Fibroblast of lung (primary cell): ENCODE data around the gene TWSG1. TPM values are rescaled to one million over a fixed set of nuclear protein-coding genes. Genes with fewer than 3 reads are reported as not detected.
A peak's percentile ranks its signal among the peaks of the same experiment; 100 is the strongest.
"Not testable (repeated sequence)": the region's sequence is repeated elsewhere in the genome, so short reads cannot be mapped to it uniquely, and the experiment has no call there.

Source experiments
- DNase-seq, 2 donors: peaks; one replicate each; pipeline versions ENCODE4 v3.0.0 to v3.0.0-alpha.2; 2010; ENCODE audit warnings: low read depth in 2 of 2
- H2AFZ ChIP-seq: 2 replicates; pipeline ENCODE4 v1.5.1; 2012; ENCODE audit warnings: low read length, control low read depth, inconsistent platforms
- H3K27ac ChIP-seq: 2 replicates; pipeline ENCODE4 v1.5.1; 2011; ENCODE audit warnings: low read length, control low read depth; ENCODE audit not compliant: insufficient read depth
- H3K27me3 ChIP-seq: 2 replicates; pipeline ENCODE4 v1.5.1; 2011; ENCODE audit warnings: mild to moderate bottlenecking, low read length; ENCODE audit not compliant: control insufficient read depth, insufficient read depth
- H3K36me3 ChIP-seq: 2 replicates; pipeline ENCODE4 v1.5.1; 2011; ENCODE audit warnings: low read length; ENCODE audit not compliant: control insufficient read depth, insufficient read depth
- H3K4me1 ChIP-seq: 2 replicates; pipeline ENCODE4 v1.5.1; 2011; ENCODE audit warnings: low read length; ENCODE audit not compliant: control insufficient read depth, insufficient read depth; ENCODE audit errors: extremely low read depth
- H3K4me2 ChIP-seq: 2 replicates; pipeline ENCODE4 v1.5.1; 2011; ENCODE audit warnings: low read length, control low read depth; ENCODE audit not compliant: insufficient read depth; ENCODE audit errors: extremely low read depth
- H3K4me3 ChIP-seq, 4 experiments: fragments of 200-600 bp in 1 of 4; sonication (generic) in 1 of 4; replicated peaks in 1 of 4; 2 replicates each; pipeline ENCODE4 v1.5.1; 2011 to 2016; ENCODE audit warnings: low read length in 4 of 4, low read depth in 3 of 4, mild to moderate bottlenecking in 3 of 4, control low read depth in 2 of 4, inconsistent platforms in 1 of 4, mixed read lengths in 1 of 4; ENCODE audit not compliant: insufficient read depth in 1 of 4; ENCODE audit errors: control extremely low read depth in 1 of 4
- H3K79me2 ChIP-seq: 2 replicates; pipeline ENCODE4 v1.5.1; 2012; ENCODE audit warnings: mild to moderate bottlenecking, low read length, inconsistent platforms; ENCODE audit not compliant: control insufficient read depth, insufficient read depth
- H3K9ac ChIP-seq: 2 replicates; pipeline ENCODE4 v1.5.1; 2011; ENCODE audit warnings: mild to moderate bottlenecking, low read length, control low read depth; ENCODE audit not compliant: insufficient read depth
- H3K9me3 ChIP-seq: 2 replicates; pipeline ENCODE4 v1.5.1; 2012; ENCODE audit warnings: low read depth, low read length; ENCODE audit not compliant: control insufficient read depth, insufficient read depth
- H4K20me1 ChIP-seq: 2 replicates; pipeline ENCODE4 v1.5.1; 2011; ENCODE audit warnings: low read length; ENCODE audit not compliant: control insufficient read depth, insufficient read depth; ENCODE audit errors: extremely low read depth
- CTCF ChIP-seq, 2 donors: IDR thresholded peaks in 1 of 2; conservative IDR thresholded peaks in 1 of 2; 1 replicate in 1 of 2; 2 replicates in 1 of 2; pipeline ENCODE4 v1.5.1; 2011 to 2012; ENCODE audit warnings: low read length in 2 of 2, control low read depth in 1 of 2, inconsistent platforms in 1 of 2, low read depth in 1 of 2, mild to moderate bottlenecking in 1 of 2
- EZH2 ChIP-seq: IDR thresholded peaks from 2 replicates; pipeline ENCODE4 v1.5.1; 2012; ENCODE audit warnings: low read length, control low read depth, mild to moderate bottlenecking; ENCODE audit errors: missing control alignments
- polyA plus RNA-seq, 2 donors: library from polyadenylated mRNA; depleted of rRNA in 1 of 2; stranded (reverse) in 1 of 2; unstranded in 1 of 2; fragments of >200 nt; gene quantifications; 2 replicates each; pipeline ENCODE4 v1.2.1, GENCODE V29; 2011 to 2012; ENCODE audit warnings: missing spikeins in 1 of 2
- total RNA-seq: library from RNA; depleted of rRNA; stranded (reverse); fragments of >200 nt; gene quantifications from 2 replicates; pipeline ENCODE4 v1.2.1, GENCODE V29; 2014

Gene TWSG1
- total and polyA plus RNA-seq, 2 donors (not counting 1 experiment from before 2014, with no cell fraction given) = 188 to 216 TPM

GRCh38 chr18:9431296-9431695 lies 96.7 kb downstream of the TWSG1 start:
- H3K36me3 ChIP-seq = no peaks in the 10 kb centered on the region
- H2AFZ ChIP-seq = no peak overlapping the region
- H3K27ac ChIP-seq = no peak overlapping the region
- no peak overlapping the region for H3K4me3 ChIP-seq
- H3K9me3 ChIP-seq = no peaks in the 10 kb centered on the region
- H3K4me1 ChIP-seq = peaks cover 3% of the 10 kb centered on the region
- no peak for DNase-seq
- H3K79me2 ChIP-seq = no peaks in the 10 kb centered on the region
- H3K27me3 ChIP-seq = no peaks in the 10 kb centered on the region
- no peak for TF ChIP-seq EZH2
- no peak for TF ChIP-seq CTCF (conservative IDR thresholded peaks at IDR 0.05 in 1 of 2, IDR thresholded peaks at IDR 0.05 in 1 of 2; ENCODE audit: low read depth in 1 of 2, low read length in 2 of 2)
- H3K4me2 ChIP-seq = no peak overlapping the region
- no peak overlapping the region for H3K9ac ChIP-seq
- H4K20me1 ChIP-seq = no peaks in the 10 kb centered on the region

- H4K20me1 ChIP-seq, H3K9me3 ChIP-seq, H3K9ac ChIP-seq, H3K4me3 ChIP-seq, H3K36me3 ChIP-seq, DNase-seq, H3K27ac ChIP-seq, H3K79me2 ChIP-seq, H3K4me1 ChIP-seq, H3K27me3 ChIP-seq: not testable (repeated sequence)
- peak overlapping the region; percentile 87 for H2AFZ ChIP-seq
- peak overlapping the region; percentile 32 for H3K4me2 ChIP-seq
Measured at GRCh38 chr18:9433122-9433521, 98.5 kb downstream of the TWSG1 start.

- Histone ChIP-seq H3K4me2 (peak overlapping the region; percentile 32), H2AFZ (peak overlapping the region; percentile 87), H3K9ac (no peak overlapping the region), H3K27me3 (no peaks in the 10 kb centered on the region), H3K9me3 (no peaks in the 10 kb centered on the region), H3K36me3 (no peaks in the 10 kb centered on the region), H3K27ac (no peak overlapping the region), H3K4me1 (peaks cover 3% of the 10 kb centered on the region), H3K79me2 (no peaks in the 10 kb centered on the region), H3K4me3 (peak overlapping the region in 1 of 4 experiments; percentile 12), H4K20me1 (no peaks in the 10 kb centered on the region)
- TF ChIP-seq EZH2 = no peak
- TF ChIP-seq CTCF (conservative IDR thresholded peaks at IDR 0.05 in 1 of 2, IDR thresholded peaks at IDR 0.05 in 1 of 2; ENCODE audit: low read depth in 1 of 2, low read length in 2 of 2) = no peak
- DNase-seq = peak in 1 of 2 donors; percentile 27
Measured at GRCh38 chr18:9433671-9434121, 99.1 kb downstream of the TWSG1 start.
